NCI-H2029 treated with DMSO at 0.1 percent for 48 hours (cell line): ENCODE measurements around the gene PEPD.
A peak's percentile ranks its signal among the peaks of the same experiment; 100 is the strongest.

Experiments
- DNase-seq: peaks from one replicate; lab custom pipeline; 2025; lab: John Stamatoyannopoulos, UW

Gene PEPD

DNA sequence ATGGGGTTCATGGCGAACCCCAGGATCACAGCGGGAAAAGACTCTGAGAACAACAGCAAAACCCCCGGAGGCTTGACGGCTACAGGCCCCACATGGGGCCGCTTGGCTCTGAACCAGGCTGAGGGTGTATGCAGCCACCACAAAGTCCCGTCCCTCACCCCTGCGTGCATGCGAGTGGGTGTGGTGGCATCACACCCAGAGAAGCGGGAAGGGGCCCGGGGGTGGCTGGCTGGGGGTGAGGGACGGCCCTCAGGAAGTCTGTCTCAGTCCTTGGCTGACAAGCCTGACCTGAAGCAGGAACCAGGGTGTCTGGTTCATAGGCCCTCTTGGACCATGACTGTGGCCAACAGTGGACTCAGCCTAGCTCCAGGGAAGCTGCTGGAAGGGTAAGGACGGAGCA is 113.9 kb downstream of the PEPD start:
- DNase-seq: no peak

DNA sequence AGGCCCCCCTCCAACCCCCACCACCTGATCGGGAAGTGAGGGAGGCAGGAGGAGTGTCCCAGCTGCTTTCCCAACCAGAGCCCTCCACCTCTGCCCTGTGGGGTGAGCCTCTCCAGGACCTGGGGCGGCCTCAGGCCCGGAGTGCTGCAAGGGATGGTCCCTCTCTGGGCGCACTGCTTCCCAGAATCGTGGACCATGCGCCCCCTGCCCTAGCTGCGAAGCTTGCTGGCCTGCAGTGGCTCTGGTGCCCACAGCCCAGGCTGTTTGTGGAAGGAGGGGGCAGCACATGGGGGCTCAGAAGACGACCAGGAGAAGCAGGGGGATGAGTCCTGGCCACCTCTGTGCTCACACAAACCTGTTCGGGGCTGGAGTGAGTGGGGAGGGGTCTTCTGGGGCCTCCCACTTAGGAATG is 114.4 kb downstream of the PEPD start:
- no peak for DNase-seq

DNA sequence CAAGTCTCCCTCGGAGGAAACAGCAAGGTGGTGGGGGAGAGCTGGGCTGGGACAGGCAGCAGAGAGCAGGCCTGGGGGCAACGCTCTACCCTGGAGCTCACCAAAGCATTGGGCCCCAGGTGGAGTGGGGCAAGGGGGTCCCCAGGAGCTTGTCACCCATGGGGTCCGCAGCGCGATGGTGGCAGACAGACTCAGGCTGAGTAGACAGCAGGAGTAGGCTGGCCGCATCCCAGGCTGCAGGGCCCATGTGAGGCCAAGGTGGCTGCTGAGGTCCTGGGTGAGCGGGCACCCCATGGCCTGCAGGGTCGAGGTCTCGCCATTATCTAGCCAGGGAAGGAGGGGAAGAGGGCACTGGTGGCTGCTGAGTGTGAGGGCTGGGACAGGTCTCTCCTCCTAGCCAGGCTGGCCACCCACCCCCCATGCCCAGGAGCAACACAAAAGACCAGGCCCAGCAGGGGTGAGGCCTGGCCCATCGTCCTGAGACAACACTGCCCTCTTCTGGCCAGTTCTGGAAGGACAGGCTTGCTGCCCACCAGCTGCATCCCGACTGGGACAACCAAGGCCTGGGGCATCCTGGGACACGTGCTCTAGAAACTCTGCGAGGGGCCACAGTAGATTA is 115.0 kb downstream of the PEPD start:
- peak; percentile 8 for DNase-seq

DNA sequence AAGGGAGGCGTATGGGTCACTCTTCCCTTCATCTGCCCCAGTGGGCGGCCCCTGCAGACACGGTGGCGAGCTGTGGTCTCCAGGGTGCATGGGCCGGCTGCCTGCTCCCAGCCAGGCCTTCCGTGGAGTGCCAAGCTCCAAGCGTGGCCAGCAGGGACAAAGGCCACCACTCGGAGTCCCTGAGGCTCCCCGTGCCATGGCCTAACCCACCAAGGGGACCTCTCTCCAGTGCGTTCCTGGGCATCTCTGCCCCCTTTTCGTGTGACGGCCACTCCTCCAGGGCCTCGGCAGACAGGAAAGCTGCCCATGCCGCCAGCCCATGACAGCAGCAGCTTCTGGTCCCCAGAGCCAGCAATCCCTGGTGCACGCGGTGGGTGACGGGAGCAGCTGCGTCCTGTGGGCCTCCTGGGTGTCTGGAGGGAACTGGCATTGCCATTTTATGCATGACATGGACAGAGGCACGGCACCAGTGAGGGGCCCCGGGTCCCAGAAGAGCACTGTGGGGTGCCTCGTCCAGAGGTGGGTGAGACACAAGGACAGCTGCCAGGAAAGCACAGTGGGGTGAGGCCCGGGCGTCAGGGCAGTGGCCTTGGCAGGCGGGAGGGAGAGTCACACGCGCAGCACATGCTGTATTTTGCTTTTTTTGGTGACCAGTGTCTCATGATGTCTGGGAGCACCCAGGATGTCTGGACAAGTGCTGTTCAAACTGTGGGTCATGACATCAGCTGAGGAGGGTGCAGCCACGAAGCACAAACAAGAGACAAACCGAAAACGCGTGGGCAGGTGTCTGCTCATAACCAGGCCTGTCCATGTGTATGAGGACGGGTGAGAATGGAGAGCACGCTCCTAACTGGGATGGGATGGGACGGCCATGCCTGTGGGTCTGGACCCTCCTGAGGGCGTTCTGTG is 115.8 kb downstream of the PEPD start:
- no peak for DNase-seq

DNA sequence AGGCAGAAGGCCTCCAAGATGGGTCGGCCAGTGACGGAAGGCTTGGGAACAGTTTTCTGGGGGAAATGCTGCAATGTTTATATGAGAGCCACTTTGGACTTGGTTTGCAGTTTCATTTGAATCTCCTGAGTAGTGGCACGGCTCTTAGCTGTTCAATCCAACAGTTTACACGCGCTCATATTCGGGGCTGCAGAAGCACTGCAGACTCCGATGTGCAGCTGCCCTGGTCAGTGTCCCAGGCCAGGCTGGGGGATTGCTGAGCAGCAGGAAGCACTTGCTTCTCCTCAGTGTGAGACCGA is 116.4 kb downstream of the PEPD start:
- no peak for DNase-seq

DNA sequence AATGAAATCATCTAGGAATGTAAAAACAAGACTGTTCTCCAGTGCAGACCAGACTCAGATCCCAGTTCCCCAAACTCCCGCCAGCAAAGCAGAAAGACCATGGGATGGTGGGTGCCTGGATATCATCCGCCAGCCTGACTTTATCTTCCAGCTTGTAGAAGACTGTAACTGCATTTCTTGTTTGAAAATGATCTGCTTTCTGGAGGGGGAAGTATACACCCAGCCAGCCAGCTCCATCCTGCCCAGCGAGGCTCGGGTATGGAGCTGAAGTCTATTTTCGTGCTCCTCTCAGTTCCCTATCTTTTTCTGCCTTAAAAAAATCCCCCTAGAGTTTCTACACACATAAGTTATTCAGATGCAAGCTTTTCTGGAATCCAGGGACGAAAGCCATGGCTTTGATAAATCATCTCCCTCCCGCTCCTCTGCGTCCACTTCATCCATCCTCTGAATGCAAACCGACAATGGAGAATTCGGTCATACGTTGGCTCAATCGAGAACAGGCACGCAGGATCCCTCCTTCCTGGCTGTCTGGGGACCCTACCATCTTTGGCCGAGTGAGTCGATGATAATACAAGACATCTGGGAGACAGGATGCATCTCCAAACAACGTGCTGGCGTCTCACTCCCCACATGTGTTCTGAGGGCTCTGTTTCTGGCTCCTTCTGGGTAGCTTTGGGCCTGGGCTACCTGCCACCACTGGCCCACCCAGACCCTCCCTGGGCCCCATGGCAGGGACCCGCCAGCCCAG is 116.9 kb downstream of the PEPD start:
- no peak for DNase-seq

DNA sequence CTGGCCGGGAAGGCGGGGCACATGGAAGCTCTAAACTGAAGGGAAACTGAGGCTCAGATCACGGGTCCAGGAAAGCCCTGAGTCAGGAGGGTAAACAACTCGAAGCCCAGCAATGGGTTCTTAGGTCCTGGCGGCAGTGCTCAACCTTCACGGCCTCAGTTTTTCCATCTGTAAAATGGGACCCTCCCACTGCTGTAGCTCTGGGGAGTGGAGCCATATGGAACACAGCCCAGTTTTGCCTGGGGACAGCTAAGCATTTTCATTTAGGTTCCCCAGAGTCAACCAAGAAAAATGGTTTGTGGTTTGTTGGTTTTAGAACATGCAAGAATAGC is 117.7 kb downstream of the PEPD start:
- DNase-seq: no peak

DNA sequence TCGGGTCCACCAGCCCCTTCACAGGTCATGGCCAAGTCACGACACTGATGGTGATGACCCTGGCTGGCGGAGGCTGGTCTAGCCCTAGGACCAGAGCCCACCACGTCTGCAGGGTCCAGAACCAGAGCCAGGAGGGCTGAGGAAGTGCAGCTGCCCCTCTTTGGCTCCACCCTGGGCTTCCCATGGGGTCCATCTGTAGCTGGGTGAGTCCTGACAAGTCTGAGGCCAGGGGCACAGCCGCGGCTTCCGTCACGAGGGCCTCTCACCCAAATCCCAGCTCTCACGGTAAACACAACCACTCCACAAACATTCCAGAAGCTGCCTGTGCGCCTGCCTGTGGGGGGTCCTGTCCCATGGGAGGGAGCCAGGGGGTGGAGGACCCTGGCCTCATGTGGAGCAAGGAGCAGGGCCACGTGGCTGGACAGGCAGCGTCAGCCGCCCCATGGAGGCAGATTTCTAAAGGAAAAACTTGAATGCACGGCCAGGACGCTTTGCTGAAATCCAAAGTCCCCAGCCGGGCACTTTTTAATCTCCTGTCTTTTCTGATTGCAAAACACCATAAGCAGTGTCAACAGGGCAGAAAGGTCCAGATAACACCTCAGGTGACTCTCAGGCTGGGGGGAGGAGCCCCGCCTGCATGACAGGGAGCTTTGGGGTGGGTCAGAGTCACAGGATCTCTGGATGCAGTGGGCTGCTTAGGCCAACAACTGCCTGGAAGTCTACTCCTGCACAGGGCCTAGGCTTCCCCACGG is 118.2 kb downstream of the PEPD start:
- DNase-seq: no peak

DNA sequence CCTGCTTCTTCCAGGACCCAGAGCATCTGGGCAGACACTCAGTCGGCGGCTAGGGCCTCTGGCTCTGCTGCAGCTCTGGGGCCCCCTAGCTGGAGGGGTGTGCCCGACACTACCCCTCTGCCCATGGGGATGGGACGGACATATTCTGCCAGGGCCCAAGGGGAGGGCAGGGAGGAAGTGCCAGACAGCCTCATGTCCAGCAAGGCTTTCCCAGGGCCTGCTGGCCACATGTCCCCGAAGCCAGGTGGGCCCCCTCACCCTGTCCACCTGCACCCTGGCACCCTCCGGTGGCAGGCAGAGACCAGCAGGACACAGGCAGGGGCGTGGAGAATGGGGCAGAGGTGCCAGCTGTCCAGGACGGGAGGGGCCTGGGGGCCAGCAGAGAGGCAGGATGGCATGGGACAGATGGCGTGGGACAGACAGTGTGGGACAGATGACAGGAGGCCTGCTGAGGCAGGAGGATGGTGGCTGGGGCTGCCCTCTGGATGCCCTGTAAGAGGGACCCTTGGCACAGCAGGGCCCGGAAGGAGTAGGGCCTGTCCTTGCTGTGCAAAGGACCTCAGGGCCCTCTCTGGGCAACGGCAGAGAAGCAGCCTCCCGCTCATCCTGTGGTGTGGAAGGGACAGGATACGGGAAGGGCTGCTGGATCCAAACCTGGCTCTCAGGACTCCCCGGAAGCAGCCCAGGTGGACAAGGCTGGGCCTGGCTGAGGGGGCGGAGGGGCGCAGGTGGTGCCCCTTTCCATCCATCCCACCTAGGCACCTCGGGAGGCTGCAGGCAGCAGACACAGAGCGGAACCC is 119.0 kb downstream of the PEPD start:
- DNase-seq: no peak

DNA sequence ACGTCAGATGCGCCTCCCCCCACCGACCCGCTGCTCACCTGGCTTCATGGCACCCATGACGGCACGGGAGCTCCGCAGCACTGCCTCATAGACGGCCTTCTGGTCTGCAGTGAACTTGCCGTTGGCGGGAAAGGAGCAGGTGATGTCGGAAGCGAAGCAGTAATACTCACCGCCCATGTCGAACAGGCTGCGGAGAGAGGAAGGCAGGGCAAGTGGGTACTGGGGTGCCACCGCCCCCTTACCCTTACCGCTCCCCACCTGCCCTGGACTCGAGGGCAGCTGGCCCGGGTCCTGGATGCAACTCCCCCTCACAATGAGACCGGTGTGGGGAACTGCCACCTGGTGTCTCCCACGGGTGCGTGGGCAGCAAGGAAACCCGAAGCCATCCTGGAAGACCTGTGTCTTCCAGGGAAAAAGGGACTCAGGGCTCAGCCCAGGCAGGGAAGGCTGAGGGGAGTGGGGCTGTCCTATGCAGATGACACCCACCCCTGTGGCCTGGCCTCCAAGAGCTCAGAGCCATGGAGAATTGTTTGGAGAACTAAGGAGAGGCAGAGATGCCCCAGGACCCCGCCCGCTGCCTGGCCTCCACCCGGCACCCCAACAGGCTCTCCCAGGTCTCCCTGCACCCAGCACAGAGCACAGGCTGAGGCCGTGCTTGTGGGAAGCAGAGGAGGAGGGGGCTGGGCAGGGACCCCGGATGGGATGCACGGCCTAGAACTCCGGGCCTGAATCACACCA is 119.7 kb downstream of the PEPD start:
- DNase-seq: no peak

DNA sequence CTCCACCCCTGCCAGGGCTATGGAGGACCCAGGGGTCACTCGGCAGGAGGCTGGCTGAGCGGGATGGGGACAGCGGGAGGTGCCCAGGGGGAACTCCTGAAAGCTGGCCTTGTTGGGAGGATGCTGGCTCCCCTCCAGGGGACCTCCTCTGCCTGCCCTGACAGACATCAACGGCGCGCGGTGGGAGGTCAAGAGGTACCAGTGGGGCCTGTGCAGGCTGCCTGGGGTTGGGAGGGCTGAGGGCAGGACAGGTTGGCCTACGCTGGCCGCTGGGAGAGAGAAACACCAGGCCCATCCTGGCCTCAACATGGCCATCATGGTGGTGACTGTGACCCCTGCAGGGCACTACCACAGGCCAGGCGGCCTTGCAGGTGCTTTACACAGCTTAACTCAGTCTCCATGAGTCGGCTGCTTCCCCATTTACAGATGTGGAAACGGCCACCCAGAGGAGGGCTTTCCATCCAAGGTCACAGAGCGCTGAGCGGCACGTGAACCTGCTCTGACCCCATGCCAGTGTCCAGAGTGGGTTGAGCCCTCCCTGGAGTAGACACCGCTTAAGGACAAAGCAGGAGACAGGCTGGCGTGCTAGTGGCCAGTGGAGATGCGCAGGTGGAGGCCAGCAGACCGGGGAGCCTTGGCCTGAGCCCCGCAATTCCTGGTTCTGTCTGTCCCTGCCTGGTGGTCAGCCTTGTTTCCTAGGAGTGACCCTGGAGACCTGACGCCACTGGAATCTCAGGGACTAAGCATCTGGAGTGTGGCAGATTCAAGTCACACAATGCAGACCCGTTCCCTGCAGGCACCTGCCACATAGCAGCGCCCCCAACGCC is 120.5 kb downstream of the PEPD start:
- no peak for DNase-seq

DNA sequence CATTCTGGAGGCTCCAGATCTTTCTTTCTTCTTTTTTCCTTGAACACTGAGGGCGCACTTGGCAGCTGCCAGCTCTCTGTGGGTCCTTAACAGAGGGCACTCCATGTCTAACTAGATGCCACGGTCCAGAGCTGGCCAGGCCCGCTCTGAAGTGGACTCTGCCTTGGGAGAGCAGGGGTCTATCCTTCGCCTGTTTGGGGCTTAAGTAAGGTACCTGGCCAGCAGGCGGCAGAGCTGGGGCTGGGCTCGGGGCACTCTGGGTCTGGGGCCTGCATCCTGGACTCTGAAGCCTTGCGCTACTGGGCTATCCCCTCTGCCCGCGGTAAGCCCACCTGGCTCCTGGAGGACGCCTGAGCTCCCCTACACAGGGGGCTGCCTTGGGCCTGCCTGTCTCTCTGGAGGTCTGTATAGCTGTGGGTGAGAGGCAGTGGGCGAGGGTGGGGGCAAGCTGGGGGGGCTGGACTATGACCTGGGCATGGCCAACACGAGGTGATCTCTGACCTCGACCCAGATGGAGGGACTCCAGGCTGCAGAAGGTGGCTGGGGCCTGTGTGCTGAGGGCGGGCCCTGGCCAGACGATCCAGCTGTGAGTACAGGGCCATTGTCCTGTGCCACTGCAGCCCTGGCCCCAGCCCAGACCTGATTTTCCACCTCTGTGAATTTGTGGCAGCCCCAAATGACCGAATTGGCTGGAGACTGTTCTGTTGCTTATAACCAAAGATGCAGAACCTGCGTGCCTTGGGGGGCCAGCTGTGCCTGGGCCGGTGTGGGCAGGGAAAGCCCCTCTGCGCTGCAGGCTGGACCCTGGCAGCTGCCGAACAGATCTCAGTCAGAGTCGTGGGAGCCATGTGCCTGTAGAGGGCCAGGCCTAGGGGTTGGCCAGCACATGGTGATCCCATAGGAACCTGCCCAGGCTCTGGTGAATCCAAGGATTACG is 121.6 kb downstream of the PEPD start:
- no peak for DNase-seq

DNA sequence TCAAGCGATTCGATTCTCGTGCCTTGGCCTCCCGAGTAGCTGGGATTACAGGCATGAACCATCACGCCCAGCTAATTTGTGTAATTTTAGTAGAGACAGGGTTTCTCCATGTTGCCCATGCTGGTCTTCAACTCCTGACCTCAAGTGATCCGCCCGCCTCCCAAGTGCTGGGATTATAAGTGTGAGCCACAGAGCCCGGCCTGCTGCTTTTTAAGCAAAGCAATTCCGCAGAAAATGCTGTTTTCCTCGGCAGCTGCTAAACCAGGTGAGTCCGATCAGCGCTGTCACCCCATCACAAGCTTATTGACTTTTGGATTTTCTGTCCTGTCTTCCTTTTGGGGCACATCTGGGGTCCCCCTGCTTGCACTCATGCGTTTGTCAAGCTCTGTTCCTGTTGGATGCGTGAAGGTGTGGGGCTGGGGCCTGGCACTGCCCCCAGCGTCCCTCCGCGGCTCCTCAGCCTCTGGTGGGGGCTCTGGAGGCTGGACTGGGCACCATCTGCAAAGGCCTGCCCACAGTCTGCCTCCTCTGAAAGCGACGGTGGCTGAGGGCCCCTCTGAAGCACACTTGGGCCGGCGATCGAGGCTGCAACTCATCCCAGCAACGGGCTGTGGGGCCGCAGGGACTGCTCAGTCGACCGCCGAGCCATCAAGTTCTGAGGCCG is 122.4 kb downstream of the PEPD start:
- DNase-seq: no peak

DNA sequence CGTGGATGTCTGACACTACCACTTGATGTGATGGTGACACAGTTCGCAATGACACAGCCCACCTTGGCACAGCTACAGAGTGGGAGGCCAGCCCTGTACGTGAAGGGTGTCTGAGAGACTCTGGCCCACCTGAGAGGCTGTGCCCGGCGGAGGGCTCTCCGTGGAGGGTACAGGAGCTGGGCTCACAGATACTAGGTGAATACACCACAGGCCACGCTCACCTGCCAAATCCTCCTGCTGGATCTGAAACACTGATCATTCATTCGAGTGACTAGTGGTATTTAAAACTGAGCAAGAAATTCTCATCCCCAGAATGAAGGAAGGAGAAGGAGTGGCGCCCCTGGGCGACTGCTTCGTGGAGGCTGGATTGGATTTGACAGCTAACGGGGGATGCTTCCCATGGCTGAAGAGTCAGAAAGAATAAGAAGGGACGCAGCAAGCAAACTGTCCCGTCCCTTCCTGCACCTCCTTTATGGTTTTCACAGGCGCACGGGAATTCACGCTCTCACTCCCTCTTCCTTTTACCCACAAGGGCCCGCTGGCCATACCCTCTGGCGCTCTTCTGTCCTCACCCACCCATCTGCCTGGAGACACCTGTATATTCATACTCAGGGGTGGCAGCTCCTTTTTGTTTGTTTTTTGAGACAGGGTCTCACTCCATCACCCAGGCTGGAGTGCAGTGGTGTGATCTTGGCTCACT is 123.1 kb downstream of the PEPD start:
- no peak for DNase-seq

DNA sequence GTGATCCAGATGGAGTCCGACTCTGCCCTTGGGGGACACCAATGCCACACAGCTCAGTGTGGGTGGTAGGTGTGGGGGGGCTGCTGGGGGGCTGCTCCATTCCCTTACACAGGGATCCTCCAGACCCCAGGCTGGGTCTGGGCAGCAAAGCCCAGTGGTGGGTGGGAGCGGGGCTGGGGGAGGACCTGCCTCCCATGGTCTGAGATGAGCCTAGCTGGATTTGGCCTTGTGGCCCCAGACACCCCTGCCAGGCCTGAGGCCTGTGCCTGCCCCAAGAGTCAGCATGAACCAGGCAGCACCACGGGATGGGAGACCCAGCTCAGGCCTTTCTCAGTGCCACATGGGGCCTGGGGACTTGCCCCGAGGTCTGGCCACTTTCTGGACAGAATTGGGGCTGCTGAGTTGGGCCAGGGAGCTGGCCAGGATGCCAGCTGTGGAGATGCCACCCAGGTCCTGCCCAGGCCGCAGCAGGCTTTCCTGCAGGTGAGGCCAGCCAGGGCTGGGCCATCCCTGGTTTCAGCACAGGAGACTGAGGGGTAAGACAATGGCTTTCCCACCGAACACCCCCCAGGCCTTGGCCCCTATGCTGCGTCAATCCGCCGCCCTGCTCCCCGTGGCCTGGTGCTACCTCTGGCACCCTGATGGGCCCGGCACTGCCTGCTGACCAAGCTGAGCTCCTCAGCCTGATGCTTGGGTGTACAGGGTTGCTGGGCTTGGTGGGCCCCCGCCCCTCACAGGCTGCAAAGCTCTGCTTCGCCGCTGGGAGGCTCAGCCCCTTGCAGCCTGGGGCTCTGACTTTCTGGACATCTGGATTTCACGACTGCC is 123.8 kb downstream of the PEPD start:
- DNase-seq: no peak

DNA sequence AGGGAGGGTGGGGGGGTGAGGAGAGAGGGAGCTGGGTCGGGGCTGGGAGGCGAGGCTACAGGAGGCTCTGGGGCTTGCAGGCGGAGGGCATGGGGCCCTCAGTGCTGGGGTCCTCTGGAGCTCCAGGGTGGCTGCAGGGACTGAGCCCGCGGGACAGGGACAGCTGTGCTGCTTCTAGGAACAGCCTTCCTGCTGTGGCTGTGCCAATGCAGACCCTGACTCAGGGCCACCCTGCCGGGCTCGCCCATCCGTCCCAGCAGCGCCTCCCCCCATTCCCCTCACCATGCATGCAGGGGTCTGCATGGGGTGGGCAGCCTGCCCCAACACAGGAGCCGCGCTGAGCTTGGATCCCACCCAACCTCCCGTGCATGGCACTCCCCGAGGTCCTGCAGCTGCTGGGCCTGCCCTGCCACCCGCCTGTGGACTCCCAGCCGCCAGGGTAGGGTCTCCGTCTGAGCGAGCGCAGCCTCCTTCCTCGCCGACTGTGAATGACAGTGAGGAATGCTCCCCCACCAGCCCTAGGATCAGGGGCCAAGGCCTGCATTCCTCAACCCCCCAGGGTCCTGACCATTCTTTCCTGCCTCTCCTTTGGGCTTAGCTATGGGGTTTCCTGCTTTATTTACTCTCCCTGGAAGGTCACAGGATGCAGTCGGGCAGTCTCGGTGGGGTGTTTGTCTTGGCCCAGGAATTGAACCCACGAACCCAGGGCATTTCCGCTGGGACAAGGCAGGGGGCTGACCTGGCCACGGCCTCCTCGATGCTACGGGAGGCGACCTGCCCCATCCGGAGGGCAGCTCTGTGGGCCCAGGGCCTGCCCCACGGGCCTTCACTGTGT is 124.7 kb downstream of the PEPD start:
- DNase-seq: no peak
